Activated CD4-positive, alpha-beta memory T cell treated with anti-CD3 and anti-CD28 coated beads, Interleukin-2, amount 10 ng/mL, durations not matched to agents 7 days and 5 days (primary cell): ENCODE measurements around the gene CDH8. TPM values are rescaled to one million over a fixed set of nuclear protein-coding genes. Genes with fewer than 3 reads are reported as not detected.

Experiments used
- CTCF ChIA-PET: fragments of 350-600 bp; sonication (Branson Sonifier 250); formaldehyde crosslinking; loops from one replicate; lab custom pipeline; 2021; ENCODE audit warnings: antibody characterized with exemption, inconsistent platforms; lab: Charles Lee
- POLR2A ChIA-PET: fragments of 350-600 bp; sonication (Branson Sonifier 250); formaldehyde crosslinking; loops from one replicate; lab custom pipeline; 2021; ENCODE audit warnings: antibody characterized with exemption; lab: Charles Lee
- DNase-seq: peaks from one replicate; pipeline ENCODE4 v3.0.0-alpha.2; 2020
- H3K27ac Mint-ChIP-seq: one replicate; pipeline ENCODE4 v1.8.0; 2021; ENCODE audit warnings: mild to moderate bottlenecking, mixed read lengths
- H3K27me3 Mint-ChIP-seq: one replicate; pipeline ENCODE4 v1.8.0; 2021; ENCODE audit warnings: mixed read lengths
- H3K36me3 Mint-ChIP-seq: one replicate; pipeline ENCODE4 v1.8.0; 2021; ENCODE audit warnings: low read depth, mixed read lengths
- H3K4me1 Mint-ChIP-seq: one replicate; pipeline ENCODE4 v1.8.0; 2021; ENCODE audit warnings: mixed read lengths
- H3K4me3 Mint-ChIP-seq: one replicate; pipeline ENCODE4 v1.8.0; 2021; ENCODE audit warnings: mild to moderate bottlenecking, mixed read lengths
- H3K9me3 Mint-ChIP-seq: one replicate; pipeline ENCODE4 v1.8.0; 2021; ENCODE audit warnings: mixed read lengths
- total RNA-seq, 2 experiments: library from RNA; stranded (reverse); gene quantifications; one replicate each; pipeline ENCODE4 v1.2.3, GENCODE V29; 2021

CDH8 gene
- not detected for total RNA-seq

DNA sequence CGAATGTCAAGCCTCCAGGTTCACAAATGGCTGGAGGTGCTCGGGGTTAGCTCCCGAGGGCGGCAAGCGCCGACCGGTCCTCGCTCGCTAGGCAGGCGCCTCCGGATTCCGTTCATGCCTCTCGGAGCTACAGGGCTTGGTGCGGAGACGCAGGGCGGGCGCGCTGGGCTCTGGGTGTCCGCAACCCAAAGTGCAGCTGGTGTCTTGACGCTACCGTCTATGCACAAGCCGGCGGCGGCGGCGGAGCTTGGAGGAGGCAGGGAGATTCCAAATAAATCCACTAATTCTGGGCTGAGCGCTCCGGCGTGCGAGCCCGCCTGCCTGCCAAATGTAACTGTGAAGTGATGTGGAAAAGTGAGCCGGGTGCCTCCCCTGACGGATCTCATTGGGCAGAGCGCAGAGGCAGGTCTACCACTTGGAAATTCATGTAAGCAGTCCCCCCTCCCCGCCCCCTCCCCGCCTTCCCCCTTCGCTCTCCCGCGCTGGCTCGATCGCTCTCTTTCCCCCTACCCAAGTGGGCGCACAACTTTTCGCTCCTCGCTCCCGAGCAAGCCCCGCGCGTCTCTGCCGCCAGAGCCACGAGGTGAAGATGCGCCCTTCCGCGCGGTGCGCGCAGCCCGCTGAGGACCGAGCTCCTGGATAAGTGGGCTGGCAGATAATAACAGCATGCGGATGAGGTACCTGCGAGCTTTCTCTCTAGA lies at the start of gene CDH8:
CDH8 (minus strand) TSS at position 338 of the 701 bp plus-strand sequence. CDS start 15,035 bp downstream, outside the sequence.
- H3K9me3 Mint-ChIP-seq = no peaks in the 10 kb centered on the region
- CTCF ChIA-PET = no interaction called here
- no peaks in the 10 kb centered on the region for H3K4me1 Mint-ChIP-seq
- POLR2A ChIA-PET = no interaction called here
- H3K27ac Mint-ChIP-seq = no peak within 1 kb of the TSS
- H3K36me3 Mint-ChIP-seq = no peaks in the 10 kb centered on the region
- no peak for DNase-seq
- no peak within 1 kb of the TSS for H3K4me3 Mint-ChIP-seq
- no peaks in the 10 kb centered on the region for H3K27me3 Mint-ChIP-seq

DNA sequence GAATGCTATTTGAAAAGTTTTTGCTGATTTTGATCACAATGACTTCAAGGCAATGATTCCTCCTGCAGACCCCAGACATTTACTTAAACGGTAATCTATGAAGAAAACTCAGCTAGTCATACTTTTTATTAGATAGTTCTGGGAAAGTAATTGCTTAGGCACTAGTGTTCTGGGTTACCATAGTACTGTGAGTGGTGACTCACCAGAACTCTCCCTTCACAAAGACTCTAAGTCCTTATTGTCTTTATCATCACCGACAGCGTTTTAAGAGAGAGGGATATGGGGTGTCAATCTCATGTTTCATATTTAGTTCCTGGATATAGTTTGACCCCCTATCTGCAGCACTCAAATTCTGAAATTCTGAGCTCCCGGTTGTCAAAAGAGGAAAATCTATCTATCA lies 43.0 kb upstream of the CDH8 start:
- no peaks in the 10 kb centered on the region for H3K4me1 Mint-ChIP-seq

GRCh38 chr16:62077998-62078397 lies 41.8 kb upstream of the CDH8 start:
- ChIA-PET POLR2A (no interaction called here), CTCF (no interaction called here)
- Mint-ChIP-seq H3K27me3 (no peaks in the 10 kb centered on the region), H3K36me3 (no peaks in the 10 kb centered on the region), H3K27ac (no peak overlapping the region), H3K4me3 (no peak overlapping the region), H3K4me1 (no peaks in the 10 kb centered on the region), H3K9me3 (peaks cover 10% of the 10 kb centered on the region)
- DNase-seq = no peak

More for the DNA sequence above, 43.0 kb upstream of the CDH8 start:
- Mint-ChIP-seq H3K9me3 (peaks cover 10% of the 10 kb centered on the region), H3K4me3 (no peak overlapping the region), H3K27me3 (no peaks in the 10 kb centered on the region), H3K36me3 (no peaks in the 10 kb centered on the region), H3K27ac (no peak overlapping the region)
- ChIA-PET CTCF (no interaction called here), POLR2A (no interaction called here)
- DNase-seq = no peak

DNA sequence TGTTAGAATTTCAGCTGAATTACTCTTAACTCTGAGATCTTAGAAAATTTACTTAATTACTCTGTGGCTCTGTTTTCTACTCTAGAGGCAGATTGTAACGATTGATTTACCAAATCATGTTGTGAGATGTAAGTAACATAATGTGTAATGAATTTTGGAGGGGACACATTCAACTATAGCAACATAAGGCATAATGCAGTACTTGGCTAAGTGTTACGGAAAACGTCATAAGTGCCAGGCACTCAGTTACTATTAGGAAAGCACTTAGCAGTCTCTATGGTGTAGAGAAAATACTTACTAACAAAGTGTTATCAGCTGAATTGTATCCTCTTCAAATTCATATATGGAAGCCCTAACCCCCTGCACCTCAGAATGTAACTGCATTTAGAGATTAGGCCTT lies 40.6 kb upstream of the CDH8 start:
- peaks cover 10% of the 10 kb centered on the region for H3K9me3 Mint-ChIP-seq
- POLR2A ChIA-PET = no interaction called here
- H3K4me1 Mint-ChIP-seq = no peaks in the 10 kb centered on the region
- H3K4me3 Mint-ChIP-seq = no peak overlapping the region
- H3K36me3 Mint-ChIP-seq = no peaks in the 10 kb centered on the region
- CTCF ChIA-PET = no interaction called here
- no peak for DNase-seq
- H3K27me3 Mint-ChIP-seq = no peaks in the 10 kb centered on the region
- H3K27ac Mint-ChIP-seq = no peak overlapping the region

DNA sequence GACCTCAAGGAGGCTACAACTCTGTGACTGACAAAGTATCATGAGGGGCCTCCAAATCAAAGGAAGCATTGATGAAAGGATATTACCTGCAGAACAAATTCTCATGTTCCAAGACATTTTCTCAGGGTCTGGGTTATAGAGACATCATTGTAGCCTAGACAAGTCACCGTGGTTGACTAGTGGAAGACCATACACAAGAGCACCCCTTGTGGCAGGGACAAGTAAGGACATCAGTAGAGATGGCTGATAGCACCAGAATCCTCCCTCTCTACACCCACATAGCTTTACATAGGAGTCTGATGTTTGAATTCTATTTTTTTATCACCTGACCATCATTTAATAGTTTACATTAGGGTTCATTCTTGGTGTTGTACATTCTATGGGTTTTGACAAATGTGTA lies 32.5 kb upstream of the CDH8 start:
- no peaks in the 10 kb centered on the region for H3K27me3 Mint-ChIP-seq
- no peaks in the 10 kb centered on the region for H3K36me3 Mint-ChIP-seq
- DNase-seq = no peak
- POLR2A ChIA-PET = no interaction called here
- H3K9me3 Mint-ChIP-seq = peaks cover 8% of the 10 kb centered on the region
- H3K27ac Mint-ChIP-seq = no peak overlapping the region
- CTCF ChIA-PET = no interaction called here
- no peaks in the 10 kb centered on the region for H3K4me1 Mint-ChIP-seq
- H3K4me3 Mint-ChIP-seq = no peak overlapping the region

DNA sequence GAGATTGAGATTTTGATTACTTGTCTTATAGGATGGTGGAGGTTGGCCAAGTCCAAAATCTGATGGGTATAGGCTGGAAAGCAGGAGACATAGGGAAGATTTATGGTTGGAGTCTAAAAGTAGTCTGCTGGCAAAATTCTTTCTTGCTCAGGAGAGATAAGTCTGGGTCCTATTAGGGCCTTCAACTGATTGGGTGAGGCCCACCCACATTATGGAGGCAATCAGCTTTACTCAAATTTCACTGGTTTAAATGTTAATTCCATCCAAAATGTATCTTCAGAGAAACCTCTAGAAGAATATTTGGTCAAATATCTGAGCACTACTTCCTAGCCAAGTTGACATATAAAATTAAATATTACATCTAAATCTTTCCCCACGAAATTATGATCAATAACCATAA lies 31.7 kb upstream of the CDH8 start:
- H3K4me3 Mint-ChIP-seq = no peak overlapping the region
- DNase-seq = no peak
- no peaks in the 10 kb centered on the region for H3K27me3 Mint-ChIP-seq
- H3K36me3 Mint-ChIP-seq = no peaks in the 10 kb centered on the region
- no peak overlapping the region for H3K27ac Mint-ChIP-seq
- H3K9me3 Mint-ChIP-seq = peaks cover 14% of the 10 kb centered on the region
- no peaks in the 10 kb centered on the region for H3K4me1 Mint-ChIP-seq
- CTCF ChIA-PET = no interaction called here
- POLR2A ChIA-PET = no interaction called here

GRCh38 chr16:62067182-62067581 lies 30.9 kb upstream of the CDH8 start:
- H3K4me3 Mint-ChIP-seq = no peak overlapping the region
- no peaks in the 10 kb centered on the region for H3K4me1 Mint-ChIP-seq
- CTCF ChIA-PET = no interaction called here
- H3K27me3 Mint-ChIP-seq = no peaks in the 10 kb centered on the region
- no peak for DNase-seq
- no peaks in the 10 kb centered on the region for H3K36me3 Mint-ChIP-seq
- H3K27ac Mint-ChIP-seq = no peak overlapping the region
- POLR2A ChIA-PET = no interaction called here
- H3K9me3 Mint-ChIP-seq = peaks cover 14% of the 10 kb centered on the region

DNA sequence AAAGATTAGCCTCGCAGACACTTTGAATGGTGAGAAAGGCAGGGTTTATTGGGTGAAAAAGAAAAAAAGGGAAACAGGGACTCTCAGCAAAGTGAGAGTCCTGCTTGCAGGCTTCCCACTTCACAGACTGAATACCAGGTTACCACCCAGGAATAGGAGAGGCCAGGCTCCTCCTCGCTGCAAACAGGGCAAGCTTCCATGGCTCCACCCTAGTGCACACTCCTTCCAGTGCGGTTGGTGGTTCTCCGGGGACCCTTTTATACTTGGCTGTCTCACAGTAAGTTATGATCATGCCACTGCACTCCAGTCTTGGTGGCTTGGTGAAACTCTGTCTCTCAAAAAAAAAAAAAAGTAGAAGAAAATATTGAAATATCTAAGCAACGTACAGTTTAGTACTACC lies 30.5 kb upstream of the CDH8 start:
- no peak for DNase-seq
- H3K4me1 Mint-ChIP-seq = no peaks in the 10 kb centered on the region
- H3K9me3 Mint-ChIP-seq = peaks cover 14% of the 10 kb centered on the region
- CTCF ChIA-PET = no interaction called here
- H3K36me3 Mint-ChIP-seq = no peaks in the 10 kb centered on the region
- no peak overlapping the region for H3K27ac Mint-ChIP-seq
- POLR2A ChIA-PET = no interaction called here
- H3K4me3 Mint-ChIP-seq = no peak overlapping the region
- no peaks in the 10 kb centered on the region for H3K27me3 Mint-ChIP-seq

DNA sequence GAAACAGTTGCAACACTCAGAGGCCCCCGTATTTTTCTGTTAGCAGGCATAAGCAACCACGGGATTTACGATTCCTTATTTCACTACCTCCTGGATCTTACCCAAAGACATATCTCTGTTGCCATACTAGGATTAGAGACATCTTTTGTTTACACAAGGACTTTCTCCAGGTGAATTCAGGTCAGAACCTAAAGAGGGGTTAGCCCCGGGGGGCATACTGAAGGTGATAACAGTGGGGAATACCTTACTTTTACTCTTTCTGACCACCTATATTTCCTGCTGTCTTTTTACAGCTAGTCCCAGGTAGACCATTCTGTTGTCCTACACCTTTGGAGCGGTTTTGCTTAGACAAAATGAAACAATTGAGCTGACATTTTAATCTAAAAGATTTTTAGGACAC lies 27.9 kb upstream of the CDH8 start:
- ChIA-PET POLR2A (no interaction called here), CTCF (no interaction called here)
- H3K27ac Mint-ChIP-seq = no peak overlapping the region
- H3K4me3 Mint-ChIP-seq = no peak overlapping the region
- H3K27me3 Mint-ChIP-seq = no peaks in the 10 kb centered on the region
- H3K9me3 Mint-ChIP-seq = peaks cover 17% of the 10 kb centered on the region
- DNase-seq = no peak
- H3K4me1 Mint-ChIP-seq = no peaks in the 10 kb centered on the region
- H3K36me3 Mint-ChIP-seq = no peaks in the 10 kb centered on the region

DNA sequence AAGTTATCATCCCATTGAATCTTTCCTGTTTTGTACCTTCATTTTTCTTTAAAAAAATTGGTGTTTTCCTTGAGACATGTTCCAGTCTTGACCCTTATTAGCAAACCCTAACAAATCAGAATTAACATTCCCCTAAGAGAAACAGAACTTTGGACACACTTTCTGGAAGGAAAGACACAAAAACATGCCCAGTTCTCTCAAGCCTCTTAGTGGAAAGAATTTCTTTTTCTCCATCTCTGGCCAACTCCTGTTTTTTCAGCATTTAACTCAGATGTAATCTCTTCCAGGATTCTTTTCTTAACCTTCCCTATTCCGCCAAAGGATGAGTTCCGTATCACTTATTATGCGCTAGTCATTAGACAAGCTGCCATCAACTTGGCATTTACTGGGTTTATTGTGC lies 23.9 kb upstream of the CDH8 start:
- no peaks in the 10 kb centered on the region for H3K4me1 Mint-ChIP-seq
- POLR2A ChIA-PET = no interaction called here
- H3K27me3 Mint-ChIP-seq = no peaks in the 10 kb centered on the region
- H3K4me3 Mint-ChIP-seq = no peak overlapping the region
- H3K36me3 Mint-ChIP-seq = no peaks in the 10 kb centered on the region
- H3K27ac Mint-ChIP-seq = no peak overlapping the region
- no peak for DNase-seq
- peaks cover 29% of the 10 kb centered on the region for H3K9me3 Mint-ChIP-seq
- CTCF ChIA-PET = no interaction called here

- Mint-ChIP-seq H3K27me3 (no peaks in the 10 kb centered on the region), H3K4me1 (no peaks in the 10 kb centered on the region), H3K36me3 (no peaks in the 10 kb centered on the region), H3K4me3 (no peak overlapping the region), H3K27ac (no peak overlapping the region), H3K9me3 (peaks cover 29% of the 10 kb centered on the region)
- ChIA-PET CTCF (no interaction called here), POLR2A (no interaction called here)
- no peak for DNase-seq
Measured at GRCh38 chr16:62059527-62059926, 23.3 kb upstream of the CDH8 start.

GRCh38 chr16:62058412-62058811 lies 22.2 kb upstream of the CDH8 start:
- DNase-seq = no peak
- Mint-ChIP-seq H3K4me3 (no peak overlapping the region), H3K36me3 (no peaks in the 10 kb centered on the region), H3K4me1 (no peaks in the 10 kb centered on the region), H3K27ac (no peak overlapping the region), H3K9me3 (peaks cover 27% of the 10 kb centered on the region), H3K27me3 (no peaks in the 10 kb centered on the region)
- CTCF ChIA-PET = no interaction called here
- POLR2A ChIA-PET = no interaction called here

DNA sequence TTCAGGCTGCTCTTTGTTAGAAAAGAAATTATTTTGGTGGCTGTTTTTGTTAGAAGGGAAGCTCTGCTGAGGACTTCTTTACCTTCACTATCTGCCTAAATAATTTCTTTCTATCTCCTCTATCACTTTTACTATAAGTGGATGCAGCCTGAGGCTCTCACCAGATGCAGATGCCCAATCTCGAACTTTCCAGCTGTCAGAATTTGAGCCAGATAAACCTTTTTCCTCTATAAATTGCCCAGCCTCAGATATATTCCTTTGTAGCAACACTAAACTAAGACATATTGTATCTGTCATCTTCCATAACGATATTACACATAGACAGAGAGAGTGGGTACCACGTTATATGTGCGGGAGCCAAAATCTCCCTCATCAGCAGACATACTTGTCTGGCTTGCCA lies 15.7 kb upstream of the CDH8 start:
- no peaks in the 10 kb centered on the region for H3K4me1 Mint-ChIP-seq
- no peak overlapping the region for H3K27ac Mint-ChIP-seq
- CTCF ChIA-PET = no interaction called here
- no peak overlapping the region for H3K4me3 Mint-ChIP-seq
- no peak for DNase-seq
- peaks cover 15% of the 10 kb centered on the region for H3K9me3 Mint-ChIP-seq
- no peaks in the 10 kb centered on the region for H3K27me3 Mint-ChIP-seq
- H3K36me3 Mint-ChIP-seq = no peaks in the 10 kb centered on the region
- POLR2A ChIA-PET = no interaction called here

GRCh38 chr16:62050793-62051192 lies 14.6 kb upstream of the CDH8 start:
- Mint-ChIP-seq H3K27ac (no peak overlapping the region), H3K27me3 (no peaks in the 10 kb centered on the region), H3K4me1 (no peaks in the 10 kb centered on the region), H3K36me3 (no peaks in the 10 kb centered on the region), H3K9me3 (peaks cover 19% of the 10 kb centered on the region), H3K4me3 (no peak overlapping the region)
- no peak for DNase-seq
- CTCF ChIA-PET = no interaction called here
- POLR2A ChIA-PET = no interaction called here
